SK-N-SH treated with all-trans-retinoic acid at 6 μM for 48 hours (cell line): ENCODE data around the gene GRK5.

Experiments
- ATAC-seq: fragments of 200-7000 bp; cut with Tn5 transposase; 3 replicates; pipeline ENCODE4 v1.9.1; 2020; ENCODE audit warnings: mild to moderate bottlenecking, moderate library complexity
- ARNTL ChIP-seq: fragments of 450-650 bp; formaldehyde crosslinking; IDR thresholded peaks from 2 replicates; pipeline ENCODE4 v1.5.0; 2020; ENCODE audit warnings: low read depth, mild to moderate bottlenecking, moderate library complexity, borderline replicate concordance
- BACH2 ChIP-seq: fragments of 250-450 bp; sonication (Bioruptor Pico); IDR thresholded peaks from 2 replicates; pipeline ENCODE4 v1.9.0; 2021; ENCODE audit warnings: mild to moderate bottlenecking, borderline replicate concordance
- CREB5 ChIP-seq: fragments of 250-450 bp; sonication (Bioruptor Pico); IDR thresholded peaks from 2 replicates; pipeline ENCODE4 v1.5.1; 2020; ENCODE audit warnings: low read depth, mild to moderate bottlenecking, moderate library complexity
- CSDC2 ChIP-seq: fragments of 250-450 bp; sonication (Bioruptor Pico); IDR thresholded peaks from 2 replicates; pipeline ENCODE4 v1.5.0; 2020; ENCODE audit warnings: mild to moderate bottlenecking, moderate library complexity
- CSRNP3 ChIP-seq: fragments of 250-450 bp; sonication (Bioruptor Pico); IDR thresholded peaks from 2 replicates; pipeline ENCODE4 v1.5.1; 2021; ENCODE audit warnings: mild to moderate bottlenecking, moderate library complexity
- ESRRG ChIP-seq: fragments of 250-450 bp; sonication (Bioruptor Pico); IDR thresholded peaks from 2 replicates; pipeline ENCODE4 v1.6.1; 2021; ENCODE audit warnings: mild to moderate bottlenecking
- GLIS3 ChIP-seq: fragments of 250-450 bp; sonication (Bioruptor Pico); IDR thresholded peaks from 2 replicates; pipeline ENCODE4 v1.5.0; 2020; ENCODE audit warnings: mild to moderate bottlenecking, moderate library complexity
- ISL1 ChIP-seq: fragments of 250-450 bp; sonication (Bioruptor Pico); IDR thresholded peaks from 2 replicates; pipeline ENCODE4 v2.1.2; 2022; ENCODE audit warnings: mild to moderate bottlenecking, moderate library complexity
- OSR1 ChIP-seq: fragments of 250-450 bp; sonication (Bioruptor Pico); IDR thresholded peaks from 2 replicates; pipeline ENCODE4 v1.8.0; 2022; ENCODE audit warnings: moderate library complexity, mild to moderate bottlenecking, inconsistent platforms
- PATZ1 ChIP-seq: fragments of 250-450 bp; sonication (Bioruptor Pico); IDR thresholded peaks from 2 replicates; pipeline ENCODE4 v1.8.0; 2020; ENCODE audit warnings: mild to moderate bottlenecking, moderate library complexity, borderline replicate concordance
- POU6F1 ChIP-seq: fragments of 250-450 bp; sonication (Bioruptor Pico); IDR thresholded peaks from 2 replicates; pipeline ENCODE4 v1.8.0; 2021; ENCODE audit warnings: low read depth, mild to moderate bottlenecking, moderate library complexity, borderline replicate concordance
- PPARA ChIP-seq: fragments of 250-450 bp; sonication (Bioruptor Pico); IDR thresholded peaks from 2 replicates; pipeline ENCODE4 v1.5.0; 2020; ENCODE audit warnings: mild to moderate bottlenecking, borderline replicate concordance
- RARB ChIP-seq: fragments of 250-450 bp; sonication (Bioruptor Pico); IDR thresholded peaks from 2 replicates; pipeline ENCODE4 v1.8.0; 2021; ENCODE audit warnings: mild to moderate bottlenecking, moderate library complexity
- SNAI2 ChIP-seq: fragments of 250-450 bp; sonication (Bioruptor Pico); IDR thresholded peaks from 2 replicates; pipeline ENCODE4 v1.5.0; 2020; ENCODE audit warnings: mild to moderate bottlenecking, moderate library complexity
- TCF4 ChIP-seq: fragments of 250-450 bp; sonication (Bioruptor Pico); IDR thresholded peaks from 2 replicates; pipeline ENCODE4 v1.8.0; 2021; ENCODE audit warnings: mild to moderate bottlenecking, moderate library complexity, borderline replicate concordance
- TOX ChIP-seq: fragments of 250-450 bp; sonication (Bioruptor Pico); IDR thresholded peaks from 2 replicates; pipeline ENCODE4 v1.8.0; 2021; ENCODE audit warnings: mild to moderate bottlenecking, moderate library complexity, borderline replicate concordance
- ZC3H10 ChIP-seq: fragments of 250-450 bp; sonication (Bioruptor Pico); IDR thresholded peaks from 2 replicates; pipeline ENCODE4 v1.5.1; 2021; ENCODE audit warnings: mild to moderate bottlenecking, moderate library complexity
- ZFP30 ChIP-seq: fragments of 450-650 bp; formaldehyde crosslinking; IDR thresholded peaks from 2 replicates; pipeline ENCODE4 v1.5.0; 2022; ENCODE audit warnings: mild to moderate bottlenecking, moderate library complexity
- ZNF565 ChIP-seq: fragments of 450-650 bp; formaldehyde crosslinking; conservative IDR thresholded peaks from 2 replicates; pipeline ENCODE4 v1.5.0; 2020; ENCODE audit warnings: low read depth, mild to moderate bottlenecking, moderate library complexity
- ZNF70 ChIP-seq: fragments of 450-650 bp; formaldehyde crosslinking; IDR thresholded peaks from 2 replicates; pipeline ENCODE4 v1.5.0; 2020; ENCODE audit warnings: mild to moderate bottlenecking, moderate library complexity
- ZNF8 ChIP-seq: fragments of 450-650 bp; formaldehyde crosslinking; IDR thresholded peaks from 2 replicates; pipeline ENCODE4 v1.5.0; 2020; ENCODE audit warnings: mild to moderate bottlenecking, moderate library complexity

Gene GRK5

GRCh38 chr10:119190954-119191785 lies 16.2 kb upstream of the GRK5 start:
- no peak for ATAC-seq

GRCh38 chr10:119191881-119192280 lies 15.5 kb upstream of the GRK5 start:
- no peak for TF ChIP-seq RARB (CRISPR knock-in tag)
- TF ChIP-seq ZC3H10 (CRISPR knock-in tag), result no peak
- no peak for TF ChIP-seq ZNF565
- no peak for TF ChIP-seq CSRNP3 (CRISPR knock-in tag)
- ATAC-seq, result no peak

More at GRCh38 chr10:119190954-119191785, 16.2 kb upstream of the GRK5 start:
- TF ChIP-seq GLIS3 (CRISPR knock-in tag) (no peak), SNAI2 (CRISPR knock-in tag) (no peak), ZNF8 (CRISPR knock-in tag) (no peak), RARB (CRISPR knock-in tag) (no peak), OSR1 (CRISPR knock-in tag) (no peak), TCF4 (CRISPR knock-in tag) (no peak), CSDC2 (no peak), POU6F1 (no peak), ZFP30 (CRISPR knock-in tag) (no peak), BACH2 (CRISPR knock-in tag) (no peak), ZNF70 (CRISPR knock-in tag) (no peak), ZC3H10 (CRISPR knock-in tag) (no peak), PPARA (CRISPR knock-in tag) (no peak), ESRRG (CRISPR knock-in tag) (no peak), CREB5 (no peak), PATZ1 (CRISPR knock-in tag) (no peak)
- TF ChIP-seq, all 23 proteins: peak for 0

- no peak for TF ChIP-seq SNAI2 (CRISPR knock-in tag)
- no peak for TF ChIP-seq ZNF70 (CRISPR knock-in tag)
- no peak for TF ChIP-seq OSR1 (CRISPR knock-in tag)
- no peak for TF ChIP-seq TOX
- TF ChIP-seq GLIS3 (CRISPR knock-in tag), result no peak
- TF ChIP-seq POU6F1, result no peak
- TF ChIP-seq ESRRG (CRISPR knock-in tag), result no peak
- no peak for TF ChIP-seq ARNTL (CRISPR knock-in tag)
- no peak for TF ChIP-seq RARB (CRISPR knock-in tag)
- no peak for TF ChIP-seq ISL1 (CRISPR knock-in tag)
- TF ChIP-seq ZFP30 (CRISPR knock-in tag), result no peak
- ATAC-seq, result no peak
Measured at GRCh38 chr10:119197921-119198320, 9.4 kb upstream of the GRK5 start.
